Left ventricle myocardium inferior (tissue), 1 donor: ENCODE results near the gene DNALI1. TPM values are rescaled to one million over a fixed set of nuclear protein-coding genes. Genes with fewer than 3 reads are reported as not detected.

ENCODE experiments used
- DNase-seq: peaks from one replicate; pipeline ENCODE4 v3.0.0-alpha.2; 2020
- H3K27ac ChIP-seq: fragments of 200-600 bp; replicated peaks from 2 replicates; pipeline ENCODE4 v1.8.0; 2021
- H3K27me3 ChIP-seq: fragments of 200-600 bp; 2 replicates; pipeline ENCODE4 v1.8.0; 2021; ENCODE audit warnings: low read depth
- H3K36me3 ChIP-seq: fragments of 200-600 bp; 2 replicates; pipeline ENCODE4 v1.8.0; 2021
- H3K4me1 ChIP-seq: fragments of 200-600 bp; 2 replicates; pipeline ENCODE4 v1.8.0; 2021
- H3K4me3 ChIP-seq: fragments of 200-600 bp; 2 replicates; pipeline ENCODE4 v1.8.0; 2021; ENCODE audit warnings: mild to moderate bottlenecking, moderate library complexity
- H3K9me3 ChIP-seq: fragments of 200-600 bp; replicated peaks from 2 replicates; pipeline ENCODE4 v1.8.0; 2021
- CTCF ChIP-seq: fragments of 200-600 bp; IDR thresholded peaks from 2 replicates; pipeline ENCODE4 v1.8.0; 2021; ENCODE audit warnings: antibody characterized with exemption, mild to moderate bottlenecking, borderline replicate concordance
- intact Hi-C: fragments of 100-400 bp; cut with micrococcal nuclease; formaldehyde crosslinking; loops from one replicate; pipeline ENCODE4 v1.11.0; 2022
- total RNA-seq: library from RNA; stranded (reverse); fragmentation: NEBNext Ultra II Directional; extraction: Animal tissue kit (Norgen Biotek cat#: 25700); gene quantifications from one replicate; pipeline ENCODE4 v1.2.1, GENCODE V29; 2021
- donor health status: DM: no; HTN: yes; CAD: no; lungs with severe emphysema.

Gene DNALI1
- total RNA-seq, 1 donor from 2014 or later, result 6.9 TPM

- no peak overlapping the region for H3K27ac ChIP-seq
- H3K27me3 ChIP-seq, result peaks cover 79% of the 10 kb centered on the region
- no peaks in the 10 kb centered on the region for H3K36me3 ChIP-seq
- H3K9me3 ChIP-seq, result no peaks in the 10 kb centered on the region
- DNase-seq, result no peak
- H3K4me3 ChIP-seq, result no peak overlapping the region
- H3K4me1 ChIP-seq, result no peaks in the 10 kb centered on the region
- TF ChIP-seq CTCF, result no peak
- intact Hi-C loops, result no loop called here
These were observed 55.4 kb downstream of the DNALI1 start for GRCh38 chr1:37612186-37612585.

DNA sequence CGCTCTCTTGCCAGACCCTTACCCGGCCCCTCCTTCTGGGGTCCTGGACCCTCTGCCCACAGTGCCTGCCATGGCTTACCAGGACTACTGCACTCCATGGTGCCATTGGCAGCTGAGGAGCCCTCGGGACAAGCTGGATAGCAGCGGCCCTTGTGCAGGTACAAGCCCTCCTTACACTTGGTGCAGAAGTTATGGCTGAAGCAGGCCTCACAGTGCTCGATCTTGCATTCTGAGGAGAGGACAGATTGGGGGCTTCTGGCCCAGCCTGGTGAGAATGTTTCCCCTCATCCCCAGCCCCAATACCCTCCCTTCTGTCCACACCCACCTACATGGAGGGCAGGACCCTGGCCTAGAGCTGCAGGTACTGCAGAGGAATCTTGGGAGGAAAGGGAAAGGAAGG lies 57.4 kb downstream of the DNALI1 start:
- intact Hi-C loops, result no loop called here

DNA sequence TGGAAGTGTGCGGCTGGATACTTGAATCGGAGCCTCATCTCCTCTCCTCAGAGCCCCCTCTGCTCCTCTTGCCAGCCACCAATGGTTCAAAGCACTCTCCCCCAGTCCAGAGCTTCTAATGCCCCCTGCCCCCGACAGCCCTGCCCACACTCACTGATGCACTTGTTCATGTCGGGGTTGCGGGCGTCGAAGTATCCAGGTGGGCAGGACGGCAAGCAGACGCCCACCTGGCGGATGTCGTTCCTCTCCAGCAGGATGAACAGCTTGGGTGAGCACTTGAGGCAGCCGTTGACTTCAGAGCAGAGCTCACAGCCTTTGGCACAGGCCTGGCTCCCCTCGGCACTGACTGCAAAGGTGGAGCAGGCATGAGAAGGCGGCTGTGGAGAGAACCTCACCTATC lies 59.6 kb downstream of the DNALI1 start:
- no peaks in the 10 kb centered on the region for H3K36me3 ChIP-seq
- no peaks in the 10 kb centered on the region for H3K9me3 ChIP-seq
- intact Hi-C loops, result no loop called here
- no peak for DNase-seq
- no peak overlapping the region for H3K4me3 ChIP-seq
- no peak overlapping the region for H3K27ac ChIP-seq
- peaks cover 93% of the 10 kb centered on the region for H3K27me3 ChIP-seq
- no peak for TF ChIP-seq CTCF
- H3K4me1 ChIP-seq, result no peaks in the 10 kb centered on the region

More for the DNA sequence above, 57.4 kb downstream of the DNALI1 start:
- Histone ChIP-seq H3K27ac (no peak overlapping the region), H3K36me3 (no peaks in the 10 kb centered on the region), H3K4me1 (no peaks in the 10 kb centered on the region), H3K27me3 (peaks cover 79% of the 10 kb centered on the region), H3K4me3 (no peak overlapping the region), H3K9me3 (no peaks in the 10 kb centered on the region)
- DNase-seq, result no peak
- TF ChIP-seq CTCF, result no peak

Other genes with a start within 250 kb of the DNALI1 start
- gene ZC3H12A, start 82.4 kb upstream of the DNALI1 start, total RNA-seq, result 4.9 TPM
- 34.1 TPM for gene MEAF6, start 42.2 kb upstream of the DNALI1 start, total RNA-seq
- 7.0 TPM for gene SNIP1, start 2.6 kb upstream of the DNALI1 start, total RNA-seq
- gene GNL2, start 39.0 kb downstream of the DNALI1 start, total RNA-seq, result 20.1 TPM
- not detected for gene RSPO1, start 78.0 kb downstream of the DNALI1 start, total RNA-seq
- 0.33 TPM for gene CDCA8, start 135.6 kb downstream of the DNALI1 start, total RNA-seq
- 0.14 TPM for gene EPHA10, start 208.2 kb downstream of the DNALI1 start, total RNA-seq
- gene MANEAL, start 236.9 kb downstream of the DNALI1 start, total RNA-seq, result 1.9 TPM